Left forelimb (tissue), 1 donor: ENCODE results near the gene HTATIP2.
"Not testable (repeated sequence)": the region's sequence is repeated elsewhere in the genome, so short reads cannot be mapped to it uniquely, and the experiment has no call there.

Experiments
- DNase-seq: peaks from one replicate; pipeline ENCODE4 v3.0.0-alpha.2; 2018; ENCODE audit warnings: low spot score

Gene HTATIP2

GRCh38 chr11:20372081-20372626 is 8.6 kb downstream of the HTATIP2 start:
- DNase-seq = no peak

- DNase-seq = no peak
Observed at GRCh38 chr11:20373147-20373546, 9.6 kb downstream of the HTATIP2 start.

- DNase-seq = no peak
Observed at GRCh38 chr11:20373568-20374209, 10.2 kb downstream of the HTATIP2 start.

GRCh38 chr11:20374741-20375300 is 11.3 kb downstream of the HTATIP2 start:
- no peak for DNase-seq

GRCh38 chr11:20376162-20376730 is 12.7 kb downstream of the HTATIP2 start:
- no peak for DNase-seq

GRCh38 chr11:20385996-20386395 is 22.5 kb downstream of the HTATIP2 start:
- DNase-seq = not testable (repeated sequence)

GRCh38 chr11:20387261-20388095 is 24.0 kb downstream of the HTATIP2 start, which contains the start of gene PRMT3:
Gene PRMT3, plus strand, starts transcription at chr11:20387716. Its CDS starts 31 bp downstream, at chr11:20387747.
- DNase-seq = peak; percentile 98

GRCh38 chr11:20388096-20389055 is 24.9 kb downstream of the HTATIP2 start:
- no peak for DNase-seq

- no peak for DNase-seq
Observed at GRCh38 chr11:20397281-20397680, 33.8 kb downstream of the HTATIP2 start.

GRCh38 chr11:20399498-20399897 is 36.0 kb downstream of the HTATIP2 start:
- DNase-seq = no peak

- DNase-seq = no peak
Observed at GRCh38 chr11:20403059-20403458, 39.5 kb downstream of the HTATIP2 start.

- DNase-seq = no peak
Observed at GRCh38 chr11:20406484-20406883, 43.0 kb downstream of the HTATIP2 start.

GRCh38 chr11:20407344-20407743 is 43.8 kb downstream of the HTATIP2 start:
- DNase-seq = no peak

GRCh38 chr11:20415432-20415831 is 51.9 kb downstream of the HTATIP2 start:
- DNase-seq = no peak

- DNase-seq = no peak
Observed at GRCh38 chr11:20417771-20418170, 54.3 kb downstream of the HTATIP2 start.

GRCh38 chr11:20421946-20422345 is 58.4 kb downstream of the HTATIP2 start:
- DNase-seq = no peak

GRCh38 chr11:20429216-20429615 is 65.7 kb downstream of the HTATIP2 start:
- no peak for DNase-seq
